HEK293 (cell line): ENCODE results near the gene MMS19.

Experiments
- BCL11B ChIP-seq: fragments of 450-650 bp; formaldehyde crosslinking; IDR thresholded peaks from 2 replicates; pipeline ENCODE4 v1.5.1; 2016; ENCODE audit warnings: low read depth, missing biosample characterization, missing genetic modification characterization
- FEZF1 ChIP-seq: fragments of 450-650 bp; formaldehyde crosslinking; IDR thresholded peaks from 2 replicates; pipeline ENCODE4 v1.5.1; 2016; ENCODE audit warnings: missing biosample characterization, missing genetic modification characterization
- KLF10 ChIP-seq: fragments of 450-650 bp; IDR thresholded peaks from 2 replicates; pipeline ENCODE4 v1.5.1; 2018; ENCODE audit warnings: missing biosample characterization, mild to moderate bottlenecking, missing genetic modification characterization
- PBX3 ChIP-seq: sonication (generic); formaldehyde crosslinking; IDR thresholded peaks from 2 replicates; pipeline ENCODE4 v1.8.1; 2022; ENCODE audit warnings: mild to moderate bottlenecking, moderate library complexity, missing genetic modification reagents
- YY2 ChIP-seq: fragments of 450-650 bp; formaldehyde crosslinking; IDR thresholded peaks from 2 replicates; pipeline ENCODE4 v1.5.1; 2016; ENCODE audit warnings: missing biosample characterization, missing genetic modification characterization
- ZBTB21 ChIP-seq: fragments of 450-650 bp; formaldehyde crosslinking; IDR thresholded peaks from 2 replicates; pipeline ENCODE4 v1.5.1; 2017; ENCODE audit warnings: missing biosample characterization, missing genetic modification characterization
- ZFP69B ChIP-seq: fragments of 450-650 bp; formaldehyde crosslinking; IDR thresholded peaks from 2 replicates; pipeline ENCODE4 v1.5.1; 2016; ENCODE audit warnings: missing biosample characterization, missing genetic modification characterization
- ZNF138 ChIP-seq: fragments of 450-650 bp; formaldehyde crosslinking; IDR thresholded peaks from 2 replicates; pipeline ENCODE4 v1.5.1; 2016; ENCODE audit warnings: missing biosample characterization, missing genetic modification characterization, borderline replicate concordance
- ZNF211 ChIP-seq: fragments of 450-650 bp; formaldehyde crosslinking; IDR thresholded peaks from 2 replicates; pipeline ENCODE4 v1.5.1; 2016; ENCODE audit warnings: low read depth, missing biosample characterization, missing genetic modification characterization
- ZNF266 ChIP-seq: fragments of 450-650 bp; formaldehyde crosslinking; IDR thresholded peaks from 2 replicates; pipeline ENCODE4 v1.5.1; 2016; ENCODE audit warnings: missing biosample characterization, missing genetic modification characterization, low read depth
- ZNF37A ChIP-seq: fragments of 450-650 bp; IDR thresholded peaks from 2 replicates; pipeline ENCODE4 v1.5.1; 2018; ENCODE audit warnings: missing biosample characterization, missing genetic modification characterization
- ZNF423 ChIP-seq: fragments of 450-650 bp; formaldehyde crosslinking; IDR thresholded peaks from 2 replicates; pipeline ENCODE4 v1.5.1; 2016; ENCODE audit warnings: missing biosample characterization, missing genetic modification characterization
- ZNF449 ChIP-seq: fragments of 450-650 bp; formaldehyde crosslinking; IDR thresholded peaks from 2 replicates; pipeline ENCODE4 v1.5.1; 2017; ENCODE audit warnings: missing biosample characterization, mild to moderate bottlenecking, missing genetic modification characterization, moderate library complexity
- ZNF510 ChIP-seq: fragments of 450-650 bp; formaldehyde crosslinking; IDR thresholded peaks from 2 replicates; pipeline ENCODE4 v1.5.1; 2018; ENCODE audit warnings: mild to moderate bottlenecking, missing genetic modification characterization, missing biosample characterization; ENCODE audit not compliant: insufficient replicate concordance
- ZNF530 ChIP-seq: fragments of 450-650 bp; formaldehyde crosslinking; IDR thresholded peaks from 2 replicates; pipeline ENCODE4 v1.5.1; 2016; ENCODE audit warnings: low read depth, missing biosample characterization, missing genetic modification characterization
- ZNF544 ChIP-seq: fragments of 450-650 bp; formaldehyde crosslinking; IDR thresholded peaks from 2 replicates; pipeline ENCODE4 v1.5.0; 2017; ENCODE audit warnings: missing biosample characterization, missing genetic modification characterization
- ZNF707 ChIP-seq: fragments of 450-650 bp; formaldehyde crosslinking; IDR thresholded peaks from 2 replicates; pipeline ENCODE4 v1.5.1; 2016; ENCODE audit warnings: missing biosample characterization, missing genetic modification characterization
- ZNF776 ChIP-seq: fragments of 450-650 bp; formaldehyde crosslinking; IDR thresholded peaks from 2 replicates; pipeline ENCODE4 v1.5.0; 2017; ENCODE audit warnings: missing biosample characterization, missing genetic modification characterization, borderline replicate concordance
- TF ChIP-seq, protein P1 (sequence below): fragments of 450-650 bp; formaldehyde crosslinking; IDR thresholded peaks from 2 replicates; pipeline ENCODE4 v1.5.1; 2016; ENCODE audit warnings: missing biosample characterization, missing genetic modification characterization
- TF ChIP-seq, protein P2 (sequence below): fragments of 450-650 bp; formaldehyde crosslinking; IDR thresholded peaks from 2 replicates; pipeline ENCODE4 v1.5.1; 2017; ENCODE audit warnings: missing biosample characterization, missing genetic modification characterization
- TF ChIP-seq, protein P3 (sequence below): fragments of 450-650 bp; formaldehyde crosslinking; IDR thresholded peaks from 2 replicates; pipeline ENCODE4 v1.5.1; 2016; ENCODE audit warnings: missing biosample characterization, missing genetic modification characterization
- TF ChIP-seq, protein P4 (sequence below): fragments of 450-650 bp; formaldehyde crosslinking; IDR thresholded peaks from 2 replicates; pipeline ENCODE4 v1.5.1; 2016; ENCODE audit warnings: missing biosample characterization, missing genetic modification characterization, low read depth
- TF ChIP-seq, protein P5 (sequence below): fragments of 450-650 bp; formaldehyde crosslinking; IDR thresholded peaks from 2 replicates; pipeline ENCODE4 v1.5.0; 2017; ENCODE audit warnings: missing biosample characterization, missing genetic modification characterization, borderline replicate concordance

Gene MMS19

DNA sequence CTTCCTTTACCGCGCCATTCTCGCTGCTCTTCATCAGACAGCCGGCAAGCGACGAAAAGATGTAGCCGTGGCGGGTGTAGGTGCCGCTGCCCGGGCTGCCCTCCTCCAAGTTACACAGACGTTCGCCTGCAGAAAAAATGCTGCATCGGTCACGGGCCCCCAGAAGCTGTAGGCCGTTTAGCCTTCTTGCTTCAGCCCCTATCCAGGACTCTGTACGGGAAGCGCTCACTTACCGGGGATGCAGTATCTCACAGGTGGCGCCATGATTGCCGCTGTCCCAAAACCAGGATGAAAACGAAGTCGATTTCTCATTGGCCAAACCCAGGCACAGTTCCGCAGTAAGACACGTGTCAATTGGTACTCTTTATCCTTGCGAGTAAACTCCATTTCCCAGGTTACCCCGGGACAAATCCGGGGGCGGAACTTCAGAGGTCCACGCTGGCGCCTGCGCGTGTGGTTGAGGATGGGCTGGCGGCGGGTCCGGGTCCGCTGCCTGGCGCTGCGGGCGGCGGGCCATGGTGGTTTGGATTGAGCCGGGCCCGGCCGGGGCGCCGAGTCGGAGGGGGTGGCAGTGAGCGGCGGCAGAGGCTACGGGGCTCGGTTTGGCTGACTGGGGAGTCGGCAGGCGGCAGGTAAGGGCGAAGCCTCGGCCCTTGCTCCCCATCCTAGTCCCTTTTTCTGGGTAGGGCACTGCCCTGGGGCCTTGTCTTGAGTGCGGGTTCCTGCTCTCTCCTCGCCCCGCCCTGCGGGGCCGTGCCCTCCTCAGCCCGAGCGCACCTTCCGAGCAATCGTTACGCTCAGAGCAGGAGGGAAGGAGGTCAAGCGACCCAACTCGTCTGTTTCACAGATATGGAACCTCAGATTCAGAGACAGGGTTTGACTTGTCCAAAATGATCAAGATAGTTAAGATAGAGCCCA, 52.2 kb downstream of the MMS19 start, which contains the start of the genes EXOSC1 and ZDHHC16 (continued):
- no peak for TF ChIP-seq ZFP69B
- TF ChIP-seq ZNF544 (tag by site-specific recombination), result no peak
- TF ChIP-seq YY2 (tag by site-specific recombination), result peak; percentile 93
- TF ChIP-seq BCL11B, result no peak
- no peak for TF ChIP-seq ZNF776 (tag by site-specific recombination)
- TF ChIP-seq ZNF423, result no peak
- TF ChIP-seq, protein P1, sequence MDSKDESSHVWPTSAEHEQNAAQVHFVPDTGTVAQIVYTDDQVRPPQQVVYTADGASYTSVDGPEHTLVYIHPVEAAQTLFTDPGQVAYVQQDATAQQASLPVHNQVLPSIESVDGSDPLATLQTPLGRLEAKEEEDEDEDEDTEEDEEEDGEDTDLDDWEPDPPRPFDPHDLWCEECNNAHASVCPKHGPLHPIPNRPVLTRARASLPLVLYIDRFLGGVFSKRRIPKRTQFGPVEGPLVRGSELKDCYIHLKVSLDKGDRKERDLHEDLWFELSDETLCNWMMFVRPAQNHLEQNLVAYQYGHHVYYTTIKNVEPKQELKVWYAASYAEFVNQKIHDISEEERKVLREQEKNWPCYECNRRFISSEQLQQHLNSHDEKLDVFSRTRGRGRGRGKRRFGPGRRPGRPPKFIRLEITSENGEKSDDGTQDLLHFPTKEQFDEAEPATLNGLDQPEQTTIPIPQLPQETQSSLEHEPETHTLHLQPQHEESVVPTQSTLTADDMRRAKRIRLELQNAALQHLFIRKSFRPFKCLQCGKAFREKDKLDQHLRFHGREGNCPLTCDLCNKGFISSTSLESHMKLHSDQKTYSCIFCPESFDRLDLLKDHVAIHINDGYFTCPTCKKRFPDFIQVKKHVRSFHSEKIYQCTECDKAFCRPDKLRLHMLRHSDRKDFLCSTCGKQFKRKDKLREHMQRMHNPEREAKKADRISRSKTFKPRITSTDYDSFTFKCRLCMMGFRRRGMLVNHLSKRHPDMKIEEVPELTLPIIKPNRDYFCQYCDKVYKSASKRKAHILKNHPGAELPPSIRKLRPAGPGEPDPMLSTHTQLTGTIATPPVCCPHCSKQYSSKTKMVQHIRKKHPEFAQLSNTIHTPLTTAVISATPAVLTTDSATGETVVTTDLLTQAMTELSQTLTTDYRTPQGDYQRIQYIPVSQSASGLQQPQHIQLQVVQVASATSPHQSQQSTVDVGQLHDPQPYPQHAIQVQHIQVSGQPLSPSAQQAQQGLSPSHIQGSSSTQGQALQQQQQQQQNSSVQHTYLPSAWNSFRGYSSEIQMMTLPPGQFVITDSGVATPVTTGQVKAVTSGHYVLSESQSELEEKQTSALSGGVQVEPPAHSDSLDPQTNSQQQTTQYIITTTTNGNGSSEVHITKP (tag by site-specific recombination), result peak; percentile 45
- TF ChIP-seq ZNF510, result no peak
- TF ChIP-seq, protein P2, sequence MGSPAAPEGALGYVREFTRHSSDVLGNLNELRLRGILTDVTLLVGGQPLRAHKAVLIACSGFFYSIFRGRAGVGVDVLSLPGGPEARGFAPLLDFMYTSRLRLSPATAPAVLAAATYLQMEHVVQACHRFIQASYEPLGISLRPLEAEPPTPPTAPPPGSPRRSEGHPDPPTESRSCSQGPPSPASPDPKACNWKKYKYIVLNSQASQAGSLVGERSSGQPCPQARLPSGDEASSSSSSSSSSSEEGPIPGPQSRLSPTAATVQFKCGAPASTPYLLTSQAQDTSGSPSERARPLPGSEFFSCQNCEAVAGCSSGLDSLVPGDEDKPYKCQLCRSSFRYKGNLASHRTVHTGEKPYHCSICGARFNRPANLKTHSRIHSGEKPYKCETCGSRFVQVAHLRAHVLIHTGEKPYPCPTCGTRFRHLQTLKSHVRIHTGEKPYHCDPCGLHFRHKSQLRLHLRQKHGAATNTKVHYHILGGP (tag by site-specific recombination), result no peak
- TF ChIP-seq, protein P3, sequence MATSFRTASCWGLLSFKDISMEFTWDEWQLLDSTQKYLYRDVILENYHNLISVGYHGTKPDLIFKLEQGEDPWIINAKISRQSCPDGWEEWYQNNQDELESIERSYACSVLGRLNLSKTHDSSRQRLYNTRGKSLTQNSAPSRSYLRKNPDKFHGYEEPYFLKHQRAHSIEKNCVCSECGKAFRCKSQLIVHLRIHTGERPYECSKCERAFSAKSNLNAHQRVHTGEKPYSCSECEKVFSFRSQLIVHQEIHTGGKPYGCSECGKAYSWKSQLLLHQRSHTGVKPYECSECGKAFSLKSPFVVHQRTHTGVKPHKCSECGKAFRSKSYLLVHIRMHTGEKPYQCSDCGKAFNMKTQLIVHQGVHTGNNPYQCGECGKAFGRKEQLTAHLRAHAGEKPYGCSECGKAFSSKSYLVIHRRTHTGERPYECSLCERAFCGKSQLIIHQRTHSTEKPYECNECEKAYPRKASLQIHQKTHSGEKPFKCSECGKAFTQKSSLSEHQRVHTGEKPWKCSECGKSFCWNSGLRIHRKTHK, result no peak
- TF ChIP-seq, protein P4, sequence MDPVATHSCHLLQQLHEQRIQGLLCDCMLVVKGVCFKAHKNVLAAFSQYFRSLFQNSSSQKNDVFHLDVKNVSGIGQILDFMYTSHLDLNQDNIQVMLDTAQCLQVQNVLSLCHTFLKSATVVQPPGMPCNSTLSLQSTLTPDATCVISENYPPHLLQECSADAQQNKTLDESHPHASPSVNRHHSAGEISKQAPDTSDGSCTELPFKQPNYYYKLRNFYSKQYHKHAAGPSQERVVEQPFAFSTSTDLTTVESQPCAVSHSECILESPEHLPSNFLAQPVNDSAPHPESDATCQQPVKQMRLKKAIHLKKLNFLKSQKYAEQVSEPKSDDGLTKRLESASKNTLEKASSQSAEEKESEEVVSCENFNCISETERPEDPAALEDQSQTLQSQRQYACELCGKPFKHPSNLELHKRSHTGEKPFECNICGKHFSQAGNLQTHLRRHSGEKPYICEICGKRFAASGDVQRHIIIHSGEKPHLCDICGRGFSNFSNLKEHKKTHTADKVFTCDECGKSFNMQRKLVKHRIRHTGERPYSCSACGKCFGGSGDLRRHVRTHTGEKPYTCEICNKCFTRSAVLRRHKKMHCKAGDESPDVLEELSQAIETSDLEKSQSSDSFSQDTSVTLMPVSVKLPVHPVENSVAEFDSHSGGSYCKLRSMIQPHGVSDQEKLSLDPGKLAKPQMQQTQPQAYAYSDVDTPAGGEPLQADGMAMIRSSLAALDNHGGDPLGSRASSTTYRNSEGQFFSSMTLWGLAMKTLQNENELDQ (tag by site-specific recombination), result no peak
- no peak for TF ChIP-seq ZNF707
- no peak for TF ChIP-seq ZNF211
- TF ChIP-seq KLF10, result peak; percentile 57; the same call in 1 of the 2 replicates
- TF ChIP-seq ZNF37A (tag by site-specific recombination), result no peak
- TF ChIP-seq PBX3, result 0 out of 2 replicates have a peak, but pooled peaks have one; percentile 23
- no peak for TF ChIP-seq ZNF138 (tag by site-specific recombination)
- no peak for TF ChIP-seq ZNF530 (tag by site-specific recombination)
- no peak for TF ChIP-seq ZNF266 (tag by site-specific recombination)
- TF ChIP-seq, protein P5, sequence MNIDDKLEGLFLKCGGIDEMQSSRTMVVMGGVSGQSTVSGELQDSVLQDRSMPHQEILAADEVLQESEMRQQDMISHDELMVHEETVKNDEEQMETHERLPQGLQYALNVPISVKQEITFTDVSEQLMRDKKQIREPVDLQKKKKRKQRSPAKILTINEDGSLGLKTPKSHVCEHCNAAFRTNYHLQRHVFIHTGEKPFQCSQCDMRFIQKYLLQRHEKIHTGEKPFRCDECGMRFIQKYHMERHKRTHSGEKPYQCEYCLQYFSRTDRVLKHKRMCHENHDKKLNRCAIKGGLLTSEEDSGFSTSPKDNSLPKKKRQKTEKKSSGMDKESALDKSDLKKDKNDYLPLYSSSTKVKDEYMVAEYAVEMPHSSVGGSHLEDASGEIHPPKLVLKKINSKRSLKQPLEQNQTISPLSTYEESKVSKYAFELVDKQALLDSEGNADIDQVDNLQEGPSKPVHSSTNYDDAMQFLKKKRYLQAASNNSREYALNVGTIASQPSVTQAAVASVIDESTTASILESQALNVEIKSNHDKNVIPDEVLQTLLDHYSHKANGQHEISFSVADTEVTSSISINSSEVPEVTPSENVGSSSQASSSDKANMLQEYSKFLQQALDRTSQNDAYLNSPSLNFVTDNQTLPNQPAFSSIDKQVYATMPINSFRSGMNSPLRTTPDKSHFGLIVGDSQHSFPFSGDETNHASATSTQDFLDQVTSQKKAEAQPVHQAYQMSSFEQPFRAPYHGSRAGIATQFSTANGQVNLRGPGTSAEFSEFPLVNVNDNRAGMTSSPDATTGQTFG, result no peak
- peak; percentile 64; the same call in 1 of the 2 replicates for TF ChIP-seq ZNF449 (tag by site-specific recombination)
- no peak for TF ChIP-seq ZBTB21 (tag by site-specific recombination)
- no peak for TF ChIP-seq FEZF1 (tag by site-specific recombination)
